Measurements from ENCODE around the gene CGB2.

Gene CGB2

GRCh38 chr19:48991873-48992580 lies 39.7 kb upstream of the CGB2 start:
- Histone ChIP-seq H3K4me1 (ENCODE audit: control insufficient read depth, insufficient read depth, low read length) (peaks cover 39% of the 10 kb centered on the region), H3K4me3 (ENCODE audit: low read length in 2 of 2) (peak overlapping the region; percentile 97 to 99), H3K9ac (ENCODE audit: low read length in 2 of 2) (peak overlapping the region; percentile 93 to 95), H3K27me3 (ENCODE audit: control insufficient read depth in 1 of 2, insufficient read depth in 2 of 2, low read length in 2 of 2) (no peaks in the 10 kb centered on the region), H3K27ac (ENCODE audit: low read length) (peak overlapping the region; percentile 92), H3K9me3 (ENCODE audit: control insufficient read depth in 2 of 2, low read length in 2 of 2) (no peaks in the 10 kb centered on the region), H3K36me3 (ENCODE audit: control insufficient read depth in 2 of 2, insufficient read depth in 2 of 2, low read length in 2 of 2) (peaks cover 1 to 14% of the 10 kb centered on the region in 2 donors)

- H3K4me1 ChIP-seq (ENCODE audit: control insufficient read depth, insufficient read depth, low read length): peaks cover 39% of the 10 kb centered on the region
- H3K9ac ChIP-seq (ENCODE audit: low read length in 2 of 2): peak overlapping the region; percentile 93 to 95
- H3K9me3 ChIP-seq (ENCODE audit: control insufficient read depth in 2 of 2, low read length in 2 of 2): no peaks in the 10 kb centered on the region
- peak overlapping the region; percentile 92 for H3K27ac ChIP-seq (ENCODE audit: low read length)
- H3K27me3 ChIP-seq (ENCODE audit: control insufficient read depth in 1 of 2, insufficient read depth in 2 of 2, low read length in 2 of 2): no peaks in the 10 kb centered on the region
- H3K4me3 ChIP-seq (ENCODE audit: low read length in 2 of 2): peak overlapping the region; percentile 97 to 99
- peaks cover 0 to 12% of the 10 kb centered on the region in 2 donors for H3K36me3 ChIP-seq (ENCODE audit: control insufficient read depth in 2 of 2, insufficient read depth in 2 of 2, low read length in 2 of 2)
Measured at GRCh38 chr19:48992581-48993174, 39.0 kb upstream of the CGB2 start.

- Histone ChIP-seq H3K27ac (ENCODE audit: low read length) (peak within 1 kb of the TSS; percentile 92), H3K27me3 (ENCODE audit: control insufficient read depth in 1 of 2, insufficient read depth in 2 of 2, low read length in 2 of 2) (no peaks in the 10 kb centered on the region), H3K4me1 (ENCODE audit: control insufficient read depth, insufficient read depth, low read length) (peaks cover 39% of the 10 kb centered on the region), H3K9me3 (ENCODE audit: control insufficient read depth in 2 of 2, low read length in 2 of 2) (no peaks in the 10 kb centered on the region), H3K9ac (ENCODE audit: low read length in 2 of 2) (peak within 1 kb of the TSS; percentile 94 to 95), H3K4me3 (ENCODE audit: low read length in 2 of 2) (peak within 1 kb of the TSS; percentile 97 to 99), H3K36me3 (ENCODE audit: control insufficient read depth in 2 of 2, insufficient read depth in 2 of 2, low read length in 2 of 2) (peaks cover 0 to 7% of the 10 kb centered on the region in 2 donors)
Measured at GRCh38 chr19:48993175-48994034, 38.3 kb upstream of the CGB2 start, which contains the start of the genes GYS1 and RUVBL2. Gene GYS1, minus strand, starts transcription at chr19:48993309. Its CDS starts 197 bp downstream, at chr19:48993112. Gene RUVBL2, plus strand, starts transcription at chr19:48993887. Its CDS starts 25 bp downstream, at chr19:48993912.

GRCh38 chr19:48994035-48994386 lies 37.7 kb upstream of the CGB2 start:
- Histone ChIP-seq H3K27me3 (ENCODE audit: control insufficient read depth in 1 of 2, insufficient read depth in 2 of 2, low read length in 2 of 2) (no peaks in the 10 kb centered on the region), H3K9ac (ENCODE audit: low read length in 2 of 2) (peak overlapping the region; percentile 89 to 94), H3K27ac (ENCODE audit: low read length) (peak overlapping the region; percentile 92), H3K36me3 (ENCODE audit: control insufficient read depth in 2 of 2, insufficient read depth in 2 of 2, low read length in 2 of 2) (peaks cover 0 to 2% of the 10 kb centered on the region in 2 donors), H3K9me3 (ENCODE audit: control insufficient read depth in 2 of 2, low read length in 2 of 2) (no peaks in the 10 kb centered on the region), H3K4me1 (ENCODE audit: control insufficient read depth, insufficient read depth, low read length) (peaks cover 39% of the 10 kb centered on the region), H3K4me3 (ENCODE audit: low read length in 2 of 2) (peak overlapping the region; percentile 97 to 99)

GRCh38 chr19:48997972-48998371 lies 33.7 kb upstream of the CGB2 start:
- no peak overlapping the region for H3K27ac ChIP-seq (ENCODE audit: low read length)
- no peak overlapping the region for H3K4me3 ChIP-seq (ENCODE audit: low read length in 2 of 2)
- H3K4me1 ChIP-seq (ENCODE audit: control insufficient read depth, insufficient read depth, low read length): peaks cover 10% of the 10 kb centered on the region
- no peaks in the 10 kb centered on the region for H3K9me3 ChIP-seq (ENCODE audit: control insufficient read depth in 2 of 2, low read length in 2 of 2)
- H3K9ac ChIP-seq (ENCODE audit: low read length in 2 of 2): no peak overlapping the region
- no peaks in the 10 kb centered on the region for H3K27me3 ChIP-seq (ENCODE audit: control insufficient read depth in 1 of 2, insufficient read depth in 2 of 2, low read length in 2 of 2)
- H3K36me3 ChIP-seq (ENCODE audit: control insufficient read depth in 2 of 2, insufficient read depth in 2 of 2, low read length in 2 of 2): peaks cover 0 to 2% of the 10 kb centered on the region in 2 donors

GRCh38 chr19:48999481-49000325 lies 32.0 kb upstream of the CGB2 start:
- H3K4me3 ChIP-seq (ENCODE audit: low read length in 2 of 2): no peak overlapping the region
- H3K4me1 ChIP-seq (ENCODE audit: control insufficient read depth, insufficient read depth, low read length): peaks cover 3% of the 10 kb centered on the region
- peaks cover 9 to 13% of the 10 kb centered on the region in 2 donors for H3K36me3 ChIP-seq (ENCODE audit: control insufficient read depth in 2 of 2, insufficient read depth in 2 of 2, low read length in 2 of 2)
- no peaks in the 10 kb centered on the region for H3K9me3 ChIP-seq (ENCODE audit: control insufficient read depth in 2 of 2, low read length in 2 of 2)
- H3K27me3 ChIP-seq (ENCODE audit: control insufficient read depth in 1 of 2, insufficient read depth in 2 of 2, low read length in 2 of 2): no peaks in the 10 kb centered on the region
- no peak overlapping the region for H3K9ac ChIP-seq (ENCODE audit: low read length in 2 of 2)
- H3K27ac ChIP-seq (ENCODE audit: low read length): no peak overlapping the region

- Histone ChIP-seq H3K36me3 (ENCODE audit: control insufficient read depth in 2 of 2, insufficient read depth in 2 of 2, low read length in 2 of 2) (peaks cover 18 to 33% of the 10 kb centered on the region in 2 donors), H3K9me3 (ENCODE audit: control insufficient read depth in 2 of 2, low read length in 2 of 2) (no peaks in the 10 kb centered on the region), H3K27me3 (ENCODE audit: control insufficient read depth in 1 of 2, insufficient read depth in 2 of 2, low read length in 2 of 2) (no peaks in the 10 kb centered on the region), H3K4me3 (ENCODE audit: low read length in 2 of 2) (no peak overlapping the region), H3K4me1 (ENCODE audit: control insufficient read depth, insufficient read depth, low read length) (no peaks in the 10 kb centered on the region), H3K27ac (ENCODE audit: low read length) (no peak overlapping the region), H3K9ac (ENCODE audit: low read length in 2 of 2) (no peak overlapping the region)
Measured at GRCh38 chr19:49004133-49004532, 27.6 kb upstream of the CGB2 start.

GRCh38 chr19:49004964-49005614 lies 26.6 kb upstream of the CGB2 start:
- Histone ChIP-seq H3K4me3 (ENCODE audit: low read length in 2 of 2) (no peak overlapping the region), H3K9me3 (ENCODE audit: control insufficient read depth in 2 of 2, low read length in 2 of 2) (no peaks in the 10 kb centered on the region), H3K36me3 (ENCODE audit: control insufficient read depth in 2 of 2, insufficient read depth in 2 of 2, low read length in 2 of 2) (peaks cover 22 to 40% of the 10 kb centered on the region in 2 donors), H3K9ac (ENCODE audit: low read length in 2 of 2) (no peak overlapping the region), H3K4me1 (ENCODE audit: control insufficient read depth, insufficient read depth, low read length) (no peaks in the 10 kb centered on the region), H3K27me3 (ENCODE audit: control insufficient read depth in 1 of 2, insufficient read depth in 2 of 2, low read length in 2 of 2) (no peaks in the 10 kb centered on the region), H3K27ac (ENCODE audit: low read length) (no peak overlapping the region)

- Histone ChIP-seq H3K4me3 (ENCODE audit: low read length in 2 of 2) (no peak overlapping the region), H3K9me3 (ENCODE audit: control insufficient read depth in 2 of 2, low read length in 2 of 2) (no peaks in the 10 kb centered on the region), H3K27ac (ENCODE audit: low read length) (no peak overlapping the region), H3K9ac (ENCODE audit: low read length in 2 of 2) (no peak overlapping the region), H3K27me3 (ENCODE audit: control insufficient read depth in 1 of 2, insufficient read depth in 2 of 2, low read length in 2 of 2) (no peaks in the 10 kb centered on the region), H3K4me1 (ENCODE audit: control insufficient read depth, insufficient read depth, low read length) (no peaks in the 10 kb centered on the region), H3K36me3 (ENCODE audit: control insufficient read depth in 2 of 2, insufficient read depth in 2 of 2, low read length in 2 of 2) (peaks cover 40 to 47% of the 10 kb centered on the region in 2 donors)
Measured at GRCh38 chr19:49006905-49007304, 24.8 kb upstream of the CGB2 start.

All from stomach smooth muscle (tissue), 2 donors.